Fibroblast of lung (primary cell): ENCODE data around the gene KRTAP12-4.

Source experiments
- EZH2 ChIP-seq: IDR thresholded peaks from 2 replicates; pipeline ENCODE4 v1.5.1; 2012; ENCODE audit warnings: low read length, control low read depth, mild to moderate bottlenecking; ENCODE audit errors: missing control alignments
- TF ChIP-seq, protein P1 (sequence below), 2 donors: IDR thresholded peaks in 1 of 2; conservative IDR thresholded peaks in 1 of 2; 1 replicate in 1 of 2; 2 replicates in 1 of 2; pipeline ENCODE4 v1.5.1; 2011 to 2012; ENCODE audit warnings: low read length in 2 of 2, control low read depth in 1 of 2, inconsistent platforms in 1 of 2, low read depth in 1 of 2, mild to moderate bottlenecking in 1 of 2

DNA sequence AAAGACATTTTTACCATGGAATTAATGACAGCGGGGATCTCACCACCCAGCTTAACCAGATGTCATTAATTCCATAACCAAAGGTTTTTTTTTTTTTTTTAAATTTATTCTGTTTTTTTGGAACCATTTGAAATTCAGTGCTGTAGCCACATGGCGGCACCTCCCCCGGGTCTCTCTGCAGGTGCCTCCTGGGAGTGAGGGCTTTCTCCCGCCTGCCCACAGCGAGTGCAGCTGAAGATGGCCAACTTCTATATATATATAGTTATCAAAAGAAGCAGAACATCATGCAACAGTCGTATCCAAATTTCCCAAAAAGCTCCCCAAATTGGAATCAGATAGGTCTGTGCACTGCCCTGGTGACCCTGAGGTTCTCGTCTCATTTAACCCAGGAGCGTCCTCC is 39.0 kb downstream of the KRTAP12-4 start:
- TF ChIP-seq, protein P1, sequence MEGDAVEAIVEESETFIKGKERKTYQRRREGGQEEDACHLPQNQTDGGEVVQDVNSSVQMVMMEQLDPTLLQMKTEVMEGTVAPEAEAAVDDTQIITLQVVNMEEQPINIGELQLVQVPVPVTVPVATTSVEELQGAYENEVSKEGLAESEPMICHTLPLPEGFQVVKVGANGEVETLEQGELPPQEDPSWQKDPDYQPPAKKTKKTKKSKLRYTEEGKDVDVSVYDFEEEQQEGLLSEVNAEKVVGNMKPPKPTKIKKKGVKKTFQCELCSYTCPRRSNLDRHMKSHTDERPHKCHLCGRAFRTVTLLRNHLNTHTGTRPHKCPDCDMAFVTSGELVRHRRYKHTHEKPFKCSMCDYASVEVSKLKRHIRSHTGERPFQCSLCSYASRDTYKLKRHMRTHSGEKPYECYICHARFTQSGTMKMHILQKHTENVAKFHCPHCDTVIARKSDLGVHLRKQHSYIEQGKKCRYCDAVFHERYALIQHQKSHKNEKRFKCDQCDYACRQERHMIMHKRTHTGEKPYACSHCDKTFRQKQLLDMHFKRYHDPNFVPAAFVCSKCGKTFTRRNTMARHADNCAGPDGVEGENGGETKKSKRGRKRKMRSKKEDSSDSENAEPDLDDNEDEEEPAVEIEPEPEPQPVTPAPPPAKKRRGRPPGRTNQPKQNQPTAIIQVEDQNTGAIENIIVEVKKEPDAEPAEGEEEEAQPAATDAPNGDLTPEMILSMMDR (conservative IDR thresholded peaks at IDR 0.05 in 1 of 2, IDR thresholded peaks at IDR 0.05 in 1 of 2; ENCODE audit: low read depth in 1 of 2, low read length in 2 of 2) = no peak
- no peak for TF ChIP-seq EZH2
